ENCODE measurements around the gene SLC4A5. TPM values are rescaled to one million over a fixed set of nuclear protein-coding genes. Genes with fewer than 3 reads are reported as not detected.

Gene SLC4A5
- total and polyA plus RNA-seq, 7 donors: under 0.01 to 12.2 (median 1.8) TPM

DNA sequence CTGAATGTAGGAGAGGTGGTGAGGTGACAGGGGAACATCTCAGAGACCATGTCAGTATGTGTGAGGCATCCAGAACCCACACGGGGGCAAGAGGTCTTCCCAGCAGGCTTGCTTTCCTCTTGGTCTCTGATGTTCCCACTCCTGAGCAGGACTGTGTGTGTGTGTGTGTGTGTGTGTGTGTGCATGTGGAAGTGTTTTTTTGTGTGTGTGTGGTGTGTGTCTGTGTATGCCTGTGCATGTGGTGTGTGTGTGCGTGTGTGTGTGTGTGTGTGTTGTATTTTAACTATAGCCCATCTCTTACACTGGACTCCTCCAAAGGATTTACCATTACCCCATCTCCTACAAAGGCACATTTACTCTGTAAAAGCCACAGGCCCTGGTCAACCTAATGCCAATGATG, 40.4 kb downstream of the SLC4A5 start:
- H3K27ac ChIP-seq: no peak overlapping the region
- intact Hi-C loops (cut with DNase I): no loop called here
- no peaks in the 10 kb centered on the region for H3K4me1 ChIP-seq
- 85 to 91% methylated on average over 2 of the region's 2 CpGs for WGBS, 2 donors
- no peak overlapping the region for H3K4me3 ChIP-seq
- H3K9me3 ChIP-seq: no peaks in the 10 kb centered on the region
- TF ChIP-seq POLR2AphosphoS5 (IDR thresholded peaks at IDR 0.05) (no peak), POLR2A (IDR thresholded peaks at IDR 0.05) (no peak), EP300 (IDR thresholded peaks at IDR 0.05) (no peak)
- TF ChIP-seq, protein P1, sequence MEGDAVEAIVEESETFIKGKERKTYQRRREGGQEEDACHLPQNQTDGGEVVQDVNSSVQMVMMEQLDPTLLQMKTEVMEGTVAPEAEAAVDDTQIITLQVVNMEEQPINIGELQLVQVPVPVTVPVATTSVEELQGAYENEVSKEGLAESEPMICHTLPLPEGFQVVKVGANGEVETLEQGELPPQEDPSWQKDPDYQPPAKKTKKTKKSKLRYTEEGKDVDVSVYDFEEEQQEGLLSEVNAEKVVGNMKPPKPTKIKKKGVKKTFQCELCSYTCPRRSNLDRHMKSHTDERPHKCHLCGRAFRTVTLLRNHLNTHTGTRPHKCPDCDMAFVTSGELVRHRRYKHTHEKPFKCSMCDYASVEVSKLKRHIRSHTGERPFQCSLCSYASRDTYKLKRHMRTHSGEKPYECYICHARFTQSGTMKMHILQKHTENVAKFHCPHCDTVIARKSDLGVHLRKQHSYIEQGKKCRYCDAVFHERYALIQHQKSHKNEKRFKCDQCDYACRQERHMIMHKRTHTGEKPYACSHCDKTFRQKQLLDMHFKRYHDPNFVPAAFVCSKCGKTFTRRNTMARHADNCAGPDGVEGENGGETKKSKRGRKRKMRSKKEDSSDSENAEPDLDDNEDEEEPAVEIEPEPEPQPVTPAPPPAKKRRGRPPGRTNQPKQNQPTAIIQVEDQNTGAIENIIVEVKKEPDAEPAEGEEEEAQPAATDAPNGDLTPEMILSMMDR (IDR thresholded peaks at IDR 0.05): no peak
- peaks cover 0 to 4% (median 0%) of the 10 kb centered on the region in 4 donors for H3K36me3 ChIP-seq
- no peak for DNase-seq
- no peaks in the 10 kb centered on the region for H3K27me3 ChIP-seq

DNA sequence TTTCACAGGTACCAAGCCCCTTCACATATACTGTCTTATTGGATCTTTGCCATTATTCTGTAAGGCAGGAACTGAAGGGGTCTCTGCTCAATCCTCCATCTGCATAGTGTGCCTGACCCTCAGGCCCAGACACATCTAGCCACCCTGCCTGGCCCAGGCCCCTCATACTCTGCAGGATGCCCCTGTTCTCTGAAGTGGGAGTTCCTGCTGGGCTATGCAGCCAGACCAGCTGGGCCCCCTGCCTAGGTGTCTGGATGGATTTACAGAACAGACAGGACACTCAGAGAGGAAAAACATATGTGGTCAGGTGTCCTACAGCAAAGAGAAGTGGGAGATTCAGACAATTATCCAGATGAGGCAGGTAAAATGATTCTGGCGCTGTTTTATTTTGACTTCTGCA, 42.0 kb downstream of the SLC4A5 start:
- no peak for DNase-seq
- peaks cover 0 to 4% (median 0%) of the 10 kb centered on the region in 4 donors for H3K36me3 ChIP-seq
- 95 to 100% methylated on average over 1 of the region's 1 CpG for WGBS, 2 donors

DNA sequence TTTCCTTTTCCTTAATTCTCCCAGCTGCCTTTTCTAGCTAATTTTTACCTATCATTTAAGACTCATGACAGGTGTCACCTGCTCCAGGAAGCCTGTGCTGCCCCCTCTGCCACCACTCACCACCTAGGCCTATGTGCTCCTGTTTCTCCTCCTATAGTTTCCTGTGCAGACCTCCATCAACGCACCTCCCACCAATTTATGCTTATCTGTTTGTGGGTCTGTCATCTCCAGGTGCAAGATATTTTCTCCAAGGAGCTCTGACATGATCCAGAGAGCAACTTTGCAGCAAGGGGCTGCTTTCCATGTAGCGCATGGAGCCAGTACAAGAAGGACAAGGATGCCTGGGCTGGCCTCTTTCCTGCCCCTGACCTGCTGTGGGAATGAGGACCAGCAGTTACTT, 42.7 kb downstream of the SLC4A5 start:
- TF ChIP-seq, protein P1 (IDR thresholded peaks at IDR 0.05): no peak
- Histone ChIP-seq H3K9me3 (no peaks in the 10 kb centered on the region), H3K27me3 (no peaks in the 10 kb centered on the region), H3K4me3 (no peak overlapping the region), H3K27ac (no peak overlapping the region), H3K4me1 (no peaks in the 10 kb centered on the region), H3K36me3 (peaks cover 0 to 4% (median 0%) of the 10 kb centered on the region in 4 donors)
- intact Hi-C loops (cut with DNase I): no loop called here
- DNase-seq: no peak
- 93 to 94% methylated on average over 2 of the region's 2 CpGs for WGBS, 2 donors

More for the DNA sequence above, 42.0 kb downstream of the SLC4A5 start:
- Histone ChIP-seq H3K27ac (no peak overlapping the region), H3K27me3 (no peaks in the 10 kb centered on the region), H3K4me1 (no peaks in the 10 kb centered on the region), H3K4me3 (no peak overlapping the region), H3K9me3 (no peaks in the 10 kb centered on the region)
- intact Hi-C loops (cut with DNase I): no loop called here
- TF ChIP-seq POLR2AphosphoS5 (IDR thresholded peaks at IDR 0.05): no peak
- TF ChIP-seq EP300 (IDR thresholded peaks at IDR 0.05): no peak
- no peak for TF ChIP-seq POLR2A (IDR thresholded peaks at IDR 0.05)
- TF ChIP-seq, protein P1 (IDR thresholded peaks at IDR 0.05): no peak

DNA sequence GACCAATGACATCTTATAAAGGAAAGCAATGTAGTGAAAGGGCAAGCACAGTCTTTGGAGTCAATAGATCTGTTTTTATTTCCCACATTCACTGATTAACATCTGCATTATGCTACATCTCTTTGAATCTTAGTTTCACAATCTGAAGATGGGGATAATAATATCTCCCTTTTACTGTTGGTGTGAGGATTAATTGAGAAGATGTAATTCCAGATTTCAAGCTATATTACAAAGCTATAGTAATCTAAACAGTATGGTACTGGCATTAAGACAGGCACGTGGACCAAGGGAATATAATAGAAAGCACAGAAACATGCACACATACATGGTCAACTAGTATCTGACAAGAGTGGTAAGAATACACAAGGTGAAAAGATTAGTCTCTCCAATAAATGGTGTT, 45.3 kb downstream of the SLC4A5 start:
- no peak for TF ChIP-seq EP300 (IDR thresholded peaks at IDR 0.05)
- TF ChIP-seq POLR2AphosphoS5 (IDR thresholded peaks at IDR 0.05): no peak
- no peak for TF ChIP-seq POLR2A (IDR thresholded peaks at IDR 0.05)
- peaks cover 0 to 4% (median 0%) of the 10 kb centered on the region in 4 donors for H3K36me3 ChIP-seq
- WGBS, 2 donors: 86 to 97% methylated on average over 1 of the region's 1 CpG
- no peaks in the 10 kb centered on the region for H3K4me1 ChIP-seq
- H3K27me3 ChIP-seq: no peaks in the 10 kb centered on the region
- no peak overlapping the region for H3K4me3 ChIP-seq
- DNase-seq: no peak
- intact Hi-C loops (cut with DNase I): no loop called here
- H3K9me3 ChIP-seq: no peaks in the 10 kb centered on the region
- H3K27ac ChIP-seq: no peak overlapping the region

DNA sequence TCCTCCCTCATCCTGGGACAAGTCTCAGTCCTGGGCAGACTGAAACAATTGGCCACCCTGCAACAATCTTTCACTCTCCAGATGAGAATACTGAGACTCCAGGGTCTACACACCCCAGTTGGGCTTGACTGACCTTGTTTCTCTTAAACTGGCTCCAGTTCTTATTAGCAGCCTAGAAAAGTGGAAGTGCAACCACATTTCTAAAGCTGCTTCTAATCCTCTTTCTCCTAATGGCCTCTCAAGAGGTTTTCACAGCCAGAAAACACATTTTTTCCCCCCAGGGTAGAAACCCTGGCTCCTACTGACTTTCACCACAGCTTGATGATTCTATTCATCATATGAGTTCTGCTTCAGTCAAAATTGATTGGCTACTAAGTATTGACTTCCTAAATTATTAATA, 45.8 kb downstream of the SLC4A5 start:
- no peak overlapping the region for H3K4me3 ChIP-seq
- no peak overlapping the region for H3K27ac ChIP-seq
- no peak for TF ChIP-seq EP300 (IDR thresholded peaks at IDR 0.05)
- TF ChIP-seq POLR2AphosphoS5 (IDR thresholded peaks at IDR 0.05): no peak
- TF ChIP-seq, protein P1 (IDR thresholded peaks at IDR 0.05): no peak
- DNase-seq: no peak
- peaks cover 0 to 4% (median 0%) of the 10 kb centered on the region in 4 donors for H3K36me3 ChIP-seq
- intact Hi-C loops (cut with DNase I): no loop called here
- no peaks in the 10 kb centered on the region for H3K9me3 ChIP-seq
- H3K4me1 ChIP-seq: no peaks in the 10 kb centered on the region
- H3K27me3 ChIP-seq: no peaks in the 10 kb centered on the region
